Colonic mucosa (tissue), 4 donors: ENCODE data around the gene TRA2B. TPM values are rescaled to one million over a fixed set of nuclear protein-coding genes. Genes with fewer than 3 reads are reported as not detected.

Source experiments
- DNase-seq: peaks from one replicate; pipeline ENCODE4 v3.0.0-alpha.2; 2020
- H3K27ac ChIP-seq: fragments of 200-600 bp; one replicate; pipeline ENCODE4 v1.8.0; 2021
- H3K27me3 ChIP-seq: fragments of 200-600 bp; one replicate; pipeline ENCODE4 v1.8.0; 2021
- H3K36me3 ChIP-seq: fragments of 200-600 bp; one replicate; pipeline ENCODE4 v1.8.0; 2021
- H3K4me1 ChIP-seq: fragments of 200-600 bp; one replicate; pipeline ENCODE4 v1.8.0; 2021; ENCODE audit warnings: mild to moderate bottlenecking
- H3K4me3 ChIP-seq: fragments of 200-600 bp; one replicate; pipeline ENCODE4 v1.8.0; 2021
- H3K9ac ChIP-seq, 2 donors: one replicate each; pipeline ENCODE4 v1.7.0; 2013; ENCODE audit warnings: control low read depth in 2 of 2, low read depth in 2 of 2, low read length in 2 of 2
- H3K9me3 ChIP-seq: fragments of 200-600 bp; one replicate; pipeline ENCODE4 v1.8.0; 2021
- CTCF ChIP-seq: fragments of 200-600 bp; IDR thresholded peaks from one replicate; pipeline ENCODE4 v1.8.0; 2022; ENCODE audit warnings: antibody characterized with exemption, mild to moderate bottlenecking
- intact Hi-C: fragments of 100-400 bp; cut with DNase I; formaldehyde crosslinking; loops from one replicate; pipeline ENCODE4 v1.14.1; 2022
- total RNA-seq, 2 donors: library from RNA; stranded (reverse); fragmentation: NEBNext Ultra II Directional in 1 of 2; extraction: Animal tissue kit (Norgen Biotek cat#: 25700) in 1 of 2; gene quantifications; one replicate each; pipeline ENCODE4 v1.2.1, GENCODE V29; 2021
- donor health status: healthy.
- donor health status: DM: no; HTN: no; CAD: no.
- donor health status: DM: no; HTN: no; CAD: no.

TRA2B gene
- total RNA-seq, 2 donors from 2014 or later = 98.8 to 140 TPM

GRCh38 chr3:185933374-185934173, 4.2 kb downstream of the TRA2B start:
- Histone ChIP-seq H3K9ac (no peak overlapping the region), H3K4me1 (peaks cover 25% of the 10 kb centered on the region), H3K27ac (no peak overlapping the region), H3K27me3 (no peaks in the 10 kb centered on the region), H3K4me3 (peak overlapping the region; percentile 94), H3K36me3 (no peaks in the 10 kb centered on the region), H3K9me3 (no peaks in the 10 kb centered on the region)
- TF ChIP-seq CTCF = no peak
- intact Hi-C loops = no loop called here
- DNase-seq = no peak

- DNase-seq = no peak
- intact Hi-C loops = no loop called here
- no peaks in the 10 kb centered on the region for H3K9me3 ChIP-seq
- no peak for TF ChIP-seq CTCF
- H3K27me3 ChIP-seq = no peaks in the 10 kb centered on the region
- no peak overlapping the region for H3K4me3 ChIP-seq
- H3K27ac ChIP-seq = no peak overlapping the region
- H3K9ac ChIP-seq = no peak overlapping the region
- H3K36me3 ChIP-seq = no peaks in the 10 kb centered on the region
- H3K4me1 ChIP-seq = peaks cover 41% of the 10 kb centered on the region
Measured at GRCh38 chr3:185931777-185932612, 5.8 kb downstream of the TRA2B start.

- no peak overlapping the region for H3K27ac ChIP-seq
- no peak for DNase-seq
- H3K9me3 ChIP-seq = no peaks in the 10 kb centered on the region
- no peaks in the 10 kb centered on the region for H3K27me3 ChIP-seq
- no peak for TF ChIP-seq CTCF
- no peak overlapping the region for H3K9ac ChIP-seq
- peaks cover 41% of the 10 kb centered on the region for H3K4me1 ChIP-seq
- intact Hi-C loops = no loop called here
- no peaks in the 10 kb centered on the region for H3K36me3 ChIP-seq
- H3K4me3 ChIP-seq = no peak overlapping the region
Measured at GRCh38 chr3:185930393-185931107, 7.3 kb downstream of the TRA2B start.

- H3K27ac ChIP-seq = peak overlapping the region; percentile 67
- no peak overlapping the region for H3K4me3 ChIP-seq
- H3K9ac ChIP-seq = no peak overlapping the region
- no peak for DNase-seq
- H3K27me3 ChIP-seq = no peaks in the 10 kb centered on the region
- H3K4me1 ChIP-seq = peaks cover 41% of the 10 kb centered on the region
- H3K9me3 ChIP-seq = no peaks in the 10 kb centered on the region
- TF ChIP-seq CTCF = no peak
- intact Hi-C loops = loop anchor here (5.0 kb wide), 1 partner anchor 102 kb away; the partner anchor contains the start of gene IGF2BP2
- peaks cover 8% of the 10 kb centered on the region for H3K36me3 ChIP-seq
Measured at GRCh38 chr3:185929192-185930151, 8.3 kb downstream of the TRA2B start.
